Measurements from ENCODE around the gene DYNLRB1.

DNA sequence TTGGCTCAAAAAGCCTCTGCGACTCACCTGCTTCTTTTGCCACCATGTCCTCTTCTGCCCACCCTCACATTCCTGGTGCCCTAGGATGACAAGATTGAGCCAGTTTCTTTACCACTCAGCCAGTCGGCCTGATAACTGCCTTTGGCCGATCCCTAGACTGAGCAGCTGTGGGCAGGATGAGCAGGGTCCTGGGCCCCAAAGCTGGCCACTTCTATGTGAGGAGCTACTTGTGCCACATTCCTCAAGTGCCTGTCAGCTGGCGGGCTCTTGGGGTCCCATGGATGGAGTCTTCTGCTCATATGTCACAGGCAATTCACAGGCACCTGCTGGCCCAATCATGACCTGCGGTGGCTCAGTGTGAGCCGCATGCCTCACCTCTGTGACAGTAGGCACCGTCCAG lies 16.5 kb downstream of the DYNLRB1 start:
- no peak for TF ChIP-seq CTCF (IDR thresholded peaks at IDR 0.05)
- no peak for TF ChIP-seq POLR2AphosphoS5 (IDR thresholded peaks at IDR 0.05)
